ENCODE measurements around the gene OLFML2B. TPM values are rescaled to one million over a fixed set of nuclear protein-coding genes. Genes with fewer than 3 reads are reported as not detected.

The OLFML2B gene
- total RNA-seq, 1 experiment from 2014 or later = 1.4 TPM

GRCh38 chr1:161935264-161935663 is 88.4 kb downstream of the OLFML2B start:
- H2BK12ac ChIP-seq (ENCODE audit: insufficient read length, low read depth, low read length) = no peak overlapping the region
- H3K23ac ChIP-seq (ENCODE audit: insufficient read length, low read depth, low read length) = no peak overlapping the region
- TF ChIP-seq, protein P1, sequence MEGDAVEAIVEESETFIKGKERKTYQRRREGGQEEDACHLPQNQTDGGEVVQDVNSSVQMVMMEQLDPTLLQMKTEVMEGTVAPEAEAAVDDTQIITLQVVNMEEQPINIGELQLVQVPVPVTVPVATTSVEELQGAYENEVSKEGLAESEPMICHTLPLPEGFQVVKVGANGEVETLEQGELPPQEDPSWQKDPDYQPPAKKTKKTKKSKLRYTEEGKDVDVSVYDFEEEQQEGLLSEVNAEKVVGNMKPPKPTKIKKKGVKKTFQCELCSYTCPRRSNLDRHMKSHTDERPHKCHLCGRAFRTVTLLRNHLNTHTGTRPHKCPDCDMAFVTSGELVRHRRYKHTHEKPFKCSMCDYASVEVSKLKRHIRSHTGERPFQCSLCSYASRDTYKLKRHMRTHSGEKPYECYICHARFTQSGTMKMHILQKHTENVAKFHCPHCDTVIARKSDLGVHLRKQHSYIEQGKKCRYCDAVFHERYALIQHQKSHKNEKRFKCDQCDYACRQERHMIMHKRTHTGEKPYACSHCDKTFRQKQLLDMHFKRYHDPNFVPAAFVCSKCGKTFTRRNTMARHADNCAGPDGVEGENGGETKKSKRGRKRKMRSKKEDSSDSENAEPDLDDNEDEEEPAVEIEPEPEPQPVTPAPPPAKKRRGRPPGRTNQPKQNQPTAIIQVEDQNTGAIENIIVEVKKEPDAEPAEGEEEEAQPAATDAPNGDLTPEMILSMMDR (conservative IDR thresholded peaks at IDR 0.05) = no peak
- no peaks in the 10 kb centered on the region for H3K23me2 ChIP-seq (ENCODE audit: insufficient read length, low read depth, low read length, poor library complexity, severe bottlenecking)
- no peaks in the 10 kb centered on the region for H3K4me1 ChIP-seq (ENCODE audit: insufficient read depth, low read length)
- no peaks in the 10 kb centered on the region for H3K27me3 ChIP-seq (ENCODE audit: insufficient read depth, low read length)
- Mint-ChIP-seq H3K9me3 (no peaks in the 10 kb centered on the region), H3K27ac (no peak overlapping the region), H3K4me3 (no peak overlapping the region), H3K36me3 (ENCODE audit: insufficient read depth in 1 of 3, low read depth in 3 of 3) (no peaks in the 10 kb centered on the region), H3K4me1 (no peaks in the 10 kb centered on the region), H3K27me3 (ENCODE audit: low read depth) (no peaks in the 10 kb centered on the region)
- no peak overlapping the region for H4K5ac ChIP-seq (ENCODE audit: insufficient read length, low read depth, low read length)
- no CpG with 5 or more reads among the region's 1 CpG for WGBS (ENCODE audit: extremely low coverage, insufficient read length, low lambda C conversion rate)
- H3K56ac ChIP-seq (ENCODE audit: insufficient read length, low read depth, low read length) = no peak overlapping the region
- no peak overlapping the region for H3K18ac ChIP-seq (ENCODE audit: insufficient read length, low read depth, low read length)
- no peak overlapping the region for H4K91ac ChIP-seq (ENCODE audit: insufficient read length, low read depth, low read length)
- no peak overlapping the region for H3K4ac ChIP-seq (ENCODE audit: low read depth, low read length)
- no peak overlapping the region for H2BK120ac ChIP-seq (ENCODE audit: low read depth, low read length, poor library complexity, severe bottlenecking)
- H3T11ph ChIP-seq (ENCODE audit: low read length) = no peak overlapping the region
- H3K9ac ChIP-seq (ENCODE audit: extremely low read depth, insufficient read length, low read length) = no peak overlapping the region
- H2BK20ac ChIP-seq (ENCODE audit: low read depth, low read length, poor library complexity, severe bottlenecking) = no peak overlapping the region
- H2BK5ac ChIP-seq (ENCODE audit: insufficient read length, low read length) = no peak overlapping the region
- no peaks in the 10 kb centered on the region for H4K20me1 ChIP-seq (ENCODE audit: control insufficient read depth, insufficient read depth, insufficient read length)
- H3K27ac ChIP-seq (ENCODE audit: insufficient read length, low read depth, low read length) = no peak overlapping the region
- no peak overlapping the region for H4K8ac ChIP-seq (replicated peaks; ENCODE audit: insufficient read length, low read depth, low read length)
- no peak overlapping the region for H2AFZ ChIP-seq (ENCODE audit: low read length)
- H3K79me2 ChIP-seq (ENCODE audit: insufficient read depth, low read length) = no peaks in the 10 kb centered on the region
- no peak overlapping the region for H2AK5ac ChIP-seq (ENCODE audit: insufficient read length, low read length)
- H2BK15ac ChIP-seq (ENCODE audit: low read depth, low read length) = no peak overlapping the region
- no peak for DNase-seq
- H3K9me3 ChIP-seq (ENCODE audit: control insufficient read depth, low read depth, low read length) = no peaks in the 10 kb centered on the region
- no peaks in the 10 kb centered on the region for H3K79me1 ChIP-seq (ENCODE audit: insufficient read depth, low read depth, low read length, poor library complexity, severe bottlenecking)
- H3K4me2 ChIP-seq (ENCODE audit: insufficient read depth, insufficient read length, low read length) = no peak overlapping the region
- no peak overlapping the region for H3K14ac ChIP-seq (ENCODE audit: insufficient read depth, low read length)

All from H9 (cell line).